SH-SY5Y (cell line): ENCODE data around the gene E2F8.

ENCODE experiments used
- GATA2 ChIP-seq: IDR thresholded peaks from 2 replicates; pipeline ENCODE4 v1.6.1; 2011; ENCODE audit warnings: mild to moderate bottlenecking, low read depth, low read length
- GATA3 ChIP-seq: IDR thresholded peaks from 2 replicates; pipeline ENCODE4 v1.6.1; 2011; ENCODE audit warnings: low read depth, mild to moderate bottlenecking, low read length, moderate library complexity

DNA sequence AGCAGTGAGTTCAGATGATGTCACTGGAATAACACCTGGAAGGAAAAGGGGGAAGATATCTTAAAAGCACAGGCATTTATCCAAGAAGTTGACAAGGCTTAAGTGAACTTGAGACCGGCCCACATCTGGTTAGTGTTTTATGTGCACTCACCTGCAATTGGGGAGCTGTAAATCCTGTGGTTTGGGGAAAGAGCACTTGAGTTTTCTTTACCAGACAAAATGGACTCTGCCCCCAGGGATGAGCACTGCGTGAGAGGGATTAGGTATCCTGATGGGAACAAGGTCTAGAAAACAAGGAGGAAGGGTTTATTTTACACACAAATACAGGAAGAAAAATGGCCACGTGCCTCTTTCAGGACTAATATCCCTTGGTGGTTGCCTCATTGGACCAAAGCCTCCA lies 15.2 kb downstream of the E2F8 start:
- TF ChIP-seq GATA3 (no peak), GATA2 (no peak)
